OCI-LY1 (cell line): ENCODE measurements around the gene POC1A.

Experiments used
- EZH2 ChIP-seq: fragments of 200-600 bp; sonication (generic), shearing (Covaris generic); IDR thresholded peaks from 2 replicates; pipeline ENCODE4 v1.8.0; 2017; ENCODE audit warnings: borderline replicate concordance, mixed run types, mild to moderate bottlenecking, antibody characterized with exemption, low read length, moderate library complexity, mixed read lengths
- TF ChIP-seq, protein P1 (sequence below): fragments of 200-600 bp; sonication (generic), shearing (Covaris generic); IDR thresholded peaks from 2 replicates; pipeline ENCODE4 v1.5.1; 2017; ENCODE audit warnings: mild to moderate bottlenecking, antibody characterized with exemption, low read length, moderate library complexity, mixed read lengths

DNA sequence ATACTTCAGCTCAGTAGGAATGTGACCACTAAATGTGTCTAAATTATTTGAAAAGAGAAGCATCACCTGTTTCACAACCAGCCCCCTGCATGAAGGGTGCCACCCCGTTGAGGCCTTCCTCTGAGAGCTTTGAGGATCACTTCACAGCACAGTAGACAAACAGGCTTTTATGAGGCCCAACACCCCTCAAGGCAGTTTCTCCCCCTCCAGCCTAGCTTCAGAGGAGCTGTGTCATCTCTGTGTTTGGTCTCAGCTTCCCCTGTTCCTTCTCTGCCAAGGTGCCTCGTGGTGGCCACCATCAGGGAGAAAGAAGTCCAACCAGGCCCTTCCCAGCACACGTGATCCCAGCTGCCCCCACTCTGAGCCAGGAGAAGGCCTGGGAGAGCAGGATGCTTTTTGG, 76.3 kb downstream of the POC1A start:
- TF ChIP-seq, protein P1, sequence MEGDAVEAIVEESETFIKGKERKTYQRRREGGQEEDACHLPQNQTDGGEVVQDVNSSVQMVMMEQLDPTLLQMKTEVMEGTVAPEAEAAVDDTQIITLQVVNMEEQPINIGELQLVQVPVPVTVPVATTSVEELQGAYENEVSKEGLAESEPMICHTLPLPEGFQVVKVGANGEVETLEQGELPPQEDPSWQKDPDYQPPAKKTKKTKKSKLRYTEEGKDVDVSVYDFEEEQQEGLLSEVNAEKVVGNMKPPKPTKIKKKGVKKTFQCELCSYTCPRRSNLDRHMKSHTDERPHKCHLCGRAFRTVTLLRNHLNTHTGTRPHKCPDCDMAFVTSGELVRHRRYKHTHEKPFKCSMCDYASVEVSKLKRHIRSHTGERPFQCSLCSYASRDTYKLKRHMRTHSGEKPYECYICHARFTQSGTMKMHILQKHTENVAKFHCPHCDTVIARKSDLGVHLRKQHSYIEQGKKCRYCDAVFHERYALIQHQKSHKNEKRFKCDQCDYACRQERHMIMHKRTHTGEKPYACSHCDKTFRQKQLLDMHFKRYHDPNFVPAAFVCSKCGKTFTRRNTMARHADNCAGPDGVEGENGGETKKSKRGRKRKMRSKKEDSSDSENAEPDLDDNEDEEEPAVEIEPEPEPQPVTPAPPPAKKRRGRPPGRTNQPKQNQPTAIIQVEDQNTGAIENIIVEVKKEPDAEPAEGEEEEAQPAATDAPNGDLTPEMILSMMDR = no peak
- TF ChIP-seq EZH2 = no peak
